ENCODE measurements around the gene AKAIN1. TPM values are rescaled to one million over a fixed set of nuclear protein-coding genes. Genes with fewer than 3 reads are reported as not detected.

Gene AKAIN1
- polyA plus RNA-seq, 2 of the 4 experiments (the other 2 are of a cell fraction) = not detected

GRCh38 chr18:5167831-5168230, 29.2 kb downstream of the AKAIN1 start:
- ChIA-PET POLR2A (no interaction called here), CTCF (no interaction called here)
- H3K9me3 ChIP-seq = no peaks in the 10 kb centered on the region
- ATAC-seq = no peak
- DNase-seq (ENCODE audit: low read depth in 1 of 2, low spot score in 1 of 2) = no peak
- no peak overlapping the region for H3K4me3 ChIP-seq
- no peak for TF ChIP-seq MYC (IDR thresholded peaks at IDR 0.05; ENCODE audit: borderline replicate concordance, low read length)
- no peaks in the 10 kb centered on the region for H3K4me1 ChIP-seq
- H3K27ac ChIP-seq = no peak overlapping the region
- FAIRE-seq = no peak
- H3K4me2 ChIP-seq = no peak overlapping the region
- 2% methylated on average over 2 of the region's 2 CpGs for WGBS (ENCODE audit: missing lambda C conversion rate)

GRCh38 chr18:5166606-5167280, 30.3 kb downstream of the AKAIN1 start:
- no peaks in the 10 kb centered on the region for H3K4me1 ChIP-seq
- FAIRE-seq (no peak), ATAC-seq (no peak), DNase-seq (ENCODE audit: low read depth in 1 of 2, low spot score in 1 of 2) (no peak)
- TF ChIP-seq NR3C1 (IDR thresholded peaks at IDR 0.05) = no peak
- TF ChIP-seq KDM1A (IDR thresholded peaks at IDR 0.05; ENCODE audit: low read depth) = no peak
- TF ChIP-seq REST (IDR thresholded peaks at IDR 0.05) = no peak
- no peak for TF ChIP-seq ATOH8 (CRISPR knock-in tag; IDR thresholded peaks at IDR 0.05; ENCODE audit: low read depth)
- TF ChIP-seq RFX5 (IDR thresholded peaks at IDR 0.05) = no peak
- TF ChIP-seq RAD21 (conservative IDR thresholded peaks at IDR 0.05 in 1 of 2, IDR thresholded peaks at IDR 0.05 in 1 of 2) = no peak
- no peak for TF ChIP-seq ZC3H11A (IDR thresholded peaks at IDR 0.05)
- no peak for TF ChIP-seq BHLHE40 (IDR thresholded peaks at IDR 0.05; ENCODE audit: low read depth, low read length)
- no peak for TF ChIP-seq TFCP2L1 (CRISPR knock-in tag; IDR thresholded peaks at IDR 0.05)
- no peak for TF ChIP-seq HDAC2 (IDR thresholded peaks at IDR 0.05)
- no peak for TF ChIP-seq ZSCAN20 (CRISPR knock-in tag; IDR thresholded peaks at IDR 0.05)
- TF ChIP-seq GATA3 (IDR thresholded peaks at IDR 0.05; ENCODE audit: borderline replicate concordance) = no peak
- TF ChIP-seq NFE2L2 (conservative IDR thresholded peaks at IDR 0.05; ENCODE audit: low read length) = no peak
- no peak for TF ChIP-seq NPAS2 (CRISPR knock-in tag; IDR thresholded peaks at IDR 0.05; ENCODE audit: borderline replicate concordance)
- TF ChIP-seq CHD4 (IDR thresholded peaks at IDR 0.05; ENCODE audit: borderline replicate concordance) = no peak
- TF ChIP-seq ELK1 (IDR thresholded peaks at IDR 0.05; ENCODE audit: low read depth, low read length) = no peak
- 3% methylated on average over 2 of the region's 2 CpGs for WGBS (ENCODE audit: missing lambda C conversion rate)
- H3K9me3 ChIP-seq = no peaks in the 10 kb centered on the region
- ChIA-PET CTCF (no interaction called here), POLR2A (no interaction called here)
- no peak overlapping the region for H3K27ac ChIP-seq
- H3K4me3 ChIP-seq = no peak overlapping the region
- H3K4me2 ChIP-seq = no peak overlapping the region

GRCh38 chr18:5164903-5165302, 32.2 kb downstream of the AKAIN1 start:
- FAIRE-seq = no peak
- TF ChIP-seq HOXA7 (CRISPR knock-in tag; IDR thresholded peaks at IDR 0.05) (no peak), ZFP36 (IDR thresholded peaks at IDR 0.05; ENCODE audit: borderline replicate concordance, partially characterized antibody) (no peak), MAZ (IDR thresholded peaks at IDR 0.05; ENCODE audit: borderline replicate concordance, low read depth, low read length) (no peak), FOXS1 (CRISPR knock-in tag; IDR thresholded peaks at IDR 0.05) (no peak), E2F6 (IDR thresholded peaks at IDR 0.05; ENCODE audit: borderline replicate concordance, low read depth) (no peak), RCOR1 (IDR thresholded peaks at IDR 0.05; ENCODE audit: low read depth, low read length) (no peak), SMC3 (IDR thresholded peaks at IDR 0.05) (no peak), EHMT2 (IDR thresholded peaks at IDR 0.05; ENCODE audit: low read depth) (no peak), ELK1 (IDR thresholded peaks at IDR 0.05; ENCODE audit: low read depth, low read length) (no peak), MAX (IDR thresholded peaks at IDR 0.05) (no peak), RARB (CRISPR knock-in tag; IDR thresholded peaks at IDR 0.05) (no peak), MYC (IDR thresholded peaks at IDR 0.05; ENCODE audit: borderline replicate concordance, low read length) (no peak)

More at GRCh38 chr18:5164903-5165302, 32.2 kb downstream of the AKAIN1 start:
- H3K27ac ChIP-seq = no peak overlapping the region
- no peaks in the 10 kb centered on the region for H3K9me3 ChIP-seq
- ChIA-PET CTCF (no interaction called here), POLR2A (no interaction called here)
- DNase-seq (ENCODE audit: low read depth in 1 of 2, low spot score in 1 of 2) (no peak), ATAC-seq (no peak)
- H3K4me2 ChIP-seq = no peak overlapping the region
- H3K4me1 ChIP-seq = no peaks in the 10 kb centered on the region
- WGBS (ENCODE audit: missing lambda C conversion rate) = 0% methylated on average over 2 of the region's 2 CpGs
- no peak overlapping the region for H3K4me3 ChIP-seq
